Measurements from ENCODE around the gene CYP3A4. TPM values are rescaled to one million over a fixed set of nuclear protein-coding genes. Genes with fewer than 3 reads are reported as not detected.

Gene CYP3A4
- total and polyA plus RNA-seq, 2 of the 8 experiments (the other 6 are each of a cell fraction or from before 2014, with no cell fraction given), result not detected

DNA sequence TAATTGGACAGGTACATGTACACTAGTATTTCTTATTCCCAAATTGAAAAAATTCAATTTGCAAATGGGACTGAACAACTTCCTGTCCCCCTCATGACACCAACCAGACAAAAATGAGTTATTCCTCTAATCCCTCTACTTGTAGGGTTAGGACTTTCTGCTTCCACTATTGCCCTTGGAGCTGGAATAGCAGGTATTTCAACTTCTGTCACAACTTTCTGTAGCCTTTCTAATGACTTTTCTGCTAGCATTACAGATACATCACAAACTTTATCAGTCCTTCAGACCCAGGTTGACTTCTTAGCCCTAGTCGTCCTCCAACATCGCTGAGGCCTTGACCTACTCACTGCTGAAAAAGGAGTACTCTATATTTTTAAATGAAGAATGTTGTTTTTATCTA lies 55.4 kb downstream of the CYP3A4 start:
- no peaks in the 10 kb centered on the region for H4K20me1 ChIP-seq (replicated peaks in 1 of 2; ENCODE audit: control insufficient read depth in 1 of 2, insufficient read depth in 2 of 2, low read length in 2 of 2)
- H4K91ac ChIP-seq (replicated peaks; ENCODE audit: insufficient read length, low read length), result no peak overlapping the region
- no peak overlapping the region for H4K8ac ChIP-seq (ENCODE audit: extremely low read depth, insufficient read depth, low read length)
- H3K23me2 ChIP-seq (ENCODE audit: low read depth, low read length), result no peaks in the 10 kb centered on the region
- H2AFZ ChIP-seq (ENCODE audit: low read length), result no peak overlapping the region
- ChIA-PET CTCF (ENCODE audit: partially characterized antibody) (no interaction called here), POLR2A (ENCODE audit: partially characterized antibody) (interaction anchor here (0.7 kb wide), 1 partner anchor 263 kb away, joined by 3 read pairs; no protein-coding TSS in a partner anchor)
- no peak overlapping the region for H2BK12ac ChIP-seq (ENCODE audit: low read depth, low read length)
- H3K14ac ChIP-seq (ENCODE audit: insufficient read length), result no peak overlapping the region
- WGBS, 2 experiments (ENCODE audit: extremely low coverage in 1 of 2, insufficient coverage in 1 of 2, insufficient read length in 1 of 2, insufficient replicate concordance in 2 of 2, low coverage in 1 of 2, low lambda C conversion rate in 2 of 2, missing lambda C conversion rate in 1 of 2), result 95% methylated on average over 2 of the region's 2 CpGs; no CpG with 5 or more reads in 1 of the 2 experiments
- H3K79me2 ChIP-seq (ENCODE audit: control insufficient read depth in 1 of 2, insufficient read depth in 2 of 2, low read length in 2 of 2), result no peaks in the 10 kb centered on the region
- H3K9me3 ChIP-seq (ENCODE audit: insufficient read depth in 2 of 2, low read depth in 1 of 2, low read length in 1 of 2), result no peaks in the 10 kb centered on the region
- no peak overlapping the region for H3K4me2 ChIP-seq (ENCODE audit: insufficient read depth in 1 of 2, low read depth in 2 of 2, low read length in 2 of 2)
- H3K9ac ChIP-seq (replicated peaks in 1 of 4; ENCODE audit: extremely low read depth in 1 of 4, low read depth in 3 of 4, low read length in 3 of 4), result no peak overlapping the region
- H3K23ac ChIP-seq (ENCODE audit: insufficient read length), result no peak overlapping the region
- no peaks in the 10 kb centered on the region for H3K27me3 ChIP-seq (replicated peaks in 1 of 4; ENCODE audit: control insufficient read depth in 3 of 4, extremely low read depth in 1 of 4, insufficient read depth in 3 of 4, low read length in 3 of 4)
- H3K4me3 ChIP-seq (ENCODE audit: extremely low read depth in 1 of 4, insufficient read depth in 2 of 4, low read depth in 3 of 4, low read length in 4 of 4), result no peak overlapping the region
- H3K4ac ChIP-seq (replicated peaks; ENCODE audit: insufficient read length, low read depth, low read length), result no peak overlapping the region
- H3K18ac ChIP-seq (ENCODE audit: extremely low read depth, low read length), result no peak overlapping the region
- FAIRE-seq (no peak), DNase-seq (ENCODE audit: low read depth in 1 of 2, low spot score in 2 of 2) (no peak)
- H4K5ac ChIP-seq (ENCODE audit: insufficient read length, low read depth, low read length), result no peak overlapping the region
- no peak overlapping the region for H3K56ac ChIP-seq (replicated peaks; ENCODE audit: insufficient read length, low read depth, low read length)
- H3K36me3 ChIP-seq (ENCODE audit: control insufficient read depth in 2 of 4, insufficient read depth in 4 of 4, low read length in 3 of 4), result no peaks in the 10 kb centered on the region
- H2BK20ac ChIP-seq (ENCODE audit: low read length), result no peak overlapping the region
- no peak overlapping the region for H2BK120ac ChIP-seq (replicated peaks; ENCODE audit: low read depth, low read length)
- no peaks in the 10 kb centered on the region for H3K4me1 ChIP-seq (replicated peaks in 1 of 4; ENCODE audit: control insufficient read depth in 3 of 4, insufficient read depth in 4 of 4, low read length in 3 of 4)
- no peak overlapping the region for H2AK5ac ChIP-seq (ENCODE audit: low read depth, low read length)
- H2BK15ac ChIP-seq (ENCODE audit: low read length), result no peak overlapping the region
- H3K79me1 ChIP-seq (ENCODE audit: low read depth, low read length), result no peaks in the 10 kb centered on the region
- no peak overlapping the region for H2BK5ac ChIP-seq (ENCODE audit: low read depth, low read length)
- H3K27ac ChIP-seq (ENCODE audit: low read depth, low read length), result no peak overlapping the region
- no peak for TF ChIP-seq BACH1 (IDR thresholded peaks at IDR 0.05; ENCODE audit: low read length)
- TF ChIP-seq, protein P1, sequence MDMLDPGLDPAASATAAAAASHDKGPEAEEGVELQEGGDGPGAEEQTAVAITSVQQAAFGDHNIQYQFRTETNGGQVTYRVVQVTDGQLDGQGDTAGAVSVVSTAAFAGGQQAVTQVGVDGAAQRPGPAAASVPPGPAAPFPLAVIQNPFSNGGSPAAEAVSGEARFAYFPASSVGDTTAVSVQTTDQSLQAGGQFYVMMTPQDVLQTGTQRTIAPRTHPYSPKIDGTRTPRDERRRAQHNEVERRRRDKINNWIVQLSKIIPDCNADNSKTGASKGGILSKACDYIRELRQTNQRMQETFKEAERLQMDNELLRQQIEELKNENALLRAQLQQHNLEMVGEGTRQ (IDR thresholded peaks at IDR 0.05; ENCODE audit: low read length), result no peak
